SK-N-SH (cell line): ENCODE data around the gene DRC3. TPM values are rescaled to one million over a fixed set of nuclear protein-coding genes. Genes with fewer than 3 reads are reported as not detected.

Experiments used
- CTCF ChIA-PET: fragments of 300-600, 350-600 bp; formaldehyde crosslinking; extraction: SDS; loops from one replicate; lab custom pipeline; 2021; lab: Yijun Ruan, JAX
- POLR2A ChIA-PET: fragments of 350-600 bp; sonication (Branson Sonifier 250); formaldehyde crosslinking; extraction: SDS; loops from one replicate; lab custom pipeline; 2020; ENCODE audit warnings: antibody characterized with exemption, inconsistent platforms; lab: Yijun Ruan, JAX
- DNase-seq: peaks from one replicate; pipeline ENCODE4 v3.0.0; 2012
- H2AFZ ChIP-seq: fragments of 200-600 bp; sonication (generic); 2 replicates; pipeline ENCODE4 v1.8.1; 2016; ENCODE audit warnings: antibody characterized with exemption, mild to moderate bottlenecking, low read depth
- H3F3A ChIP-seq: fragments of 200-600 bp; sonication (generic); replicated peaks from 2 replicates; pipeline ENCODE3; 2016; ENCODE audit warnings: antibody characterized with exemption, mild to moderate bottlenecking; ENCODE audit not compliant: insufficient read depth
- H3K27ac ChIP-seq, 2 experiments: fragments of 200-500 bp in 1 of 2; fragments of 200-600 bp in 1 of 2; sonication (Bioruptor generic) in 1 of 2; sonication (generic), shearing (Covaris generic) in 1 of 2; 2 replicates each; pipeline versions ENCODE4 v1.5.1 to v1.6.1; 2014 to 2016; ENCODE audit warnings: low read depth in 2 of 2, inconsistent platforms in 1 of 2, low read length in 1 of 2, mild to moderate bottlenecking in 1 of 2, mixed read lengths in 1 of 2
- H3K27me3 ChIP-seq: fragments of 200-600 bp; sonication (generic), shearing (Covaris generic); 2 replicates; pipeline ENCODE4 v1.6.1; 2016; ENCODE audit warnings: mixed run types; ENCODE audit not compliant: insufficient read depth
- H3K36me3 ChIP-seq, 2 experiments: fragments of 200-500 bp in 1 of 2; fragments of 200-600 bp in 1 of 2; sonication (Bioruptor generic) in 1 of 2; sonication (generic) in 1 of 2; replicated peaks in 1 of 2; 2 replicates each; pipeline versions ENCODE3 to v1.5.1; 2014 to 2016; ENCODE audit warnings: low read length in 1 of 2, mild to moderate bottlenecking in 1 of 2; ENCODE audit not compliant: insufficient read depth in 2 of 2, control insufficient read depth in 1 of 2
- H3K4me1 ChIP-seq, 2 experiments: fragments of 200-500 bp in 1 of 2; fragments of 200-600 bp in 1 of 2; sonication (Bioruptor generic) in 1 of 2; sonication (generic), shearing (Covaris generic) in 1 of 2; 2 replicates each; pipeline versions ENCODE4 v1.5.1 to v1.6.1; 2014 to 2016; ENCODE audit warnings: low read depth in 1 of 2, low read length in 1 of 2, mixed run types in 1 of 2; ENCODE audit not compliant: insufficient read depth in 2 of 2, control insufficient read depth in 1 of 2
- H3K4me2 ChIP-seq: fragments of 200-600 bp; sonication (generic), shearing (Covaris generic); 2 replicates; pipeline ENCODE4 v1.6.1; 2017; ENCODE audit warnings: mixed run types
- H3K4me3 ChIP-seq, 2 experiments: fragments of 200-500 bp in 1 of 2; fragments of 200-600 bp in 1 of 2; sonication (Bioruptor generic) in 1 of 2; sonication (generic), shearing (Covaris generic) in 1 of 2; 2 replicates each; pipeline versions ENCODE4 v1.5.1 to v1.8.1; 2014 to 2016; ENCODE audit warnings: low read depth in 2 of 2, inconsistent platforms in 1 of 2, low read length in 1 of 2, mild to moderate bottlenecking in 1 of 2, mixed read lengths in 1 of 2, moderate library complexity in 1 of 2
- H3K79me2 ChIP-seq: fragments of 200-600 bp; sonication (generic); 2 replicates; pipeline ENCODE4 v1.8.1; 2017; ENCODE audit warnings: mild to moderate bottlenecking; ENCODE audit not compliant: insufficient read depth
- H3K9ac ChIP-seq: fragments of 200-600 bp; sonication (generic); 2 replicates; pipeline ENCODE4 v1.6.1; 2017; ENCODE audit warnings: mixed run types
- H3K9me2 ChIP-seq: fragments of 200-600 bp; sonication (generic); 2 replicates; pipeline ENCODE4 v1.6.1; 2017; ENCODE audit warnings: mixed run types
- H3K9me3 ChIP-seq: fragments of 200-600 bp; sonication (generic); 2 replicates; pipeline ENCODE4 v1.6.1; 2017; ENCODE audit warnings: mixed run types, mild to moderate bottlenecking, moderate library complexity
- H4K20me1 ChIP-seq: fragments of 200-600 bp; sonication (generic); 2 replicates; pipeline ENCODE4 v1.6.1; 2017; ENCODE audit warnings: mild to moderate bottlenecking, mixed run types; ENCODE audit not compliant: insufficient read depth
- FOSL2 ChIP-seq: IDR thresholded peaks from 2 replicates; pipeline ENCODE4 v1.4.0; 2012; ENCODE audit warnings: low read depth, mild to moderate bottlenecking, moderate library complexity, borderline replicate concordance
- FOXJ3 ChIP-seq: sonication (generic); formaldehyde crosslinking; IDR thresholded peaks from 2 replicates; pipeline ENCODE4 v1.5.1; 2020; ENCODE audit warnings: mild to moderate bottlenecking, missing genetic modification reagents
- GABPA ChIP-seq: IDR thresholded peaks from 2 replicates; pipeline ENCODE4 v1.4.0; 2012; ENCODE audit warnings: low read depth, mild to moderate bottlenecking
- IRF3 ChIP-seq: fragments of 150-350 bp; IDR thresholded peaks from 2 replicates; pipeline ENCODE4 v1.6.1; 2016; ENCODE audit warnings: mild to moderate bottlenecking, low read depth, low read length
- MXI1 ChIP-seq: IDR thresholded peaks from 2 replicates; pipeline ENCODE4 v1.6.1; 2012; ENCODE audit warnings: mild to moderate bottlenecking, low read depth, low read length, improper control_type of control experiment
- NFIC ChIP-seq: IDR thresholded peaks from 2 replicates; pipeline ENCODE4 v1.4.0; 2012; ENCODE audit warnings: borderline replicate concordance
- NRF1 ChIP-seq: IDR thresholded peaks from 2 replicates; pipeline ENCODE4 v1.6.1; 2012; ENCODE audit warnings: low read depth, mild to moderate bottlenecking, low read length
- PBX3 ChIP-seq: IDR thresholded peaks from 2 replicates; pipeline ENCODE4; 2012
- RAD21 ChIP-seq: IDR thresholded peaks from 2 replicates; pipeline ENCODE4 v1.6.1; 2012; ENCODE audit warnings: mild to moderate bottlenecking, low read length
- REST ChIP-seq: IDR thresholded peaks from 2 replicates; pipeline ENCODE4 v1.6.1; 2012; ENCODE audit warnings: mild to moderate bottlenecking, low read depth, low read length, moderate library complexity
- RFX5 ChIP-seq: IDR thresholded peaks from 2 replicates; pipeline ENCODE4 v1.6.1; 2012; ENCODE audit warnings: mild to moderate bottlenecking, improper control_type of control experiment, low read length
- TAF1 ChIP-seq: IDR thresholded peaks from 2 replicates; pipeline ENCODE4 v1.6.1; 2012; ENCODE audit warnings: low read depth, mild to moderate bottlenecking, low read length, moderate library complexity, borderline replicate concordance
- TEAD4 ChIP-seq: IDR thresholded peaks from 2 replicates; pipeline ENCODE4 v1.4.0; 2012; ENCODE audit warnings: mild to moderate bottlenecking, borderline replicate concordance; ENCODE audit not compliant: insufficient read depth
- USF1 ChIP-seq: IDR thresholded peaks from 2 replicates; pipeline ENCODE4 v1.4.0; 2012; ENCODE audit warnings: low read depth, borderline replicate concordance
- whole genome bisulfite sequencing: methylation state at CpG from one replicate; pipeline ENCODE4 v1.1.6; 2017; ENCODE audit warnings: low lambda C conversion rate; 5-methylcytosine and 5-hydroxymethylcytosine counted together
- polyA plus RNA-seq, 3 experiments: library from polyadenylated mRNA; depleted of rRNA; stranded (reverse); fragments of >200 nt; gene quantifications; 2 replicates each; pipeline ENCODE4 v1.2.3, GENCODE V29; 2012

The DRC3 gene
- polyA plus RNA-seq, 1 of the 3 experiments (the other 2 are of a cell fraction): 3.6 TPM

- H3K27me3 ChIP-seq: no peaks in the 10 kb centered on the region
- no peak overlapping the region for H3K4me3 ChIP-seq
- CTCF ChIA-PET: interaction anchor here (1.0 to 2.1 kb wide), 3 partner anchors 9 to 29 kb away, joined by 4 to 10 read pairs (median 5); no protein-coding TSS in a partner anchor
- H3K9me3 ChIP-seq: no peaks in the 10 kb centered on the region
- no peak for DNase-seq
- H3K27ac ChIP-seq: peak overlapping the region in 1 of 2 experiments; percentile 89; a peak in 2 of 4 replicates
- H4K20me1 ChIP-seq: no peaks in the 10 kb centered on the region
- no peak for TF ChIP-seq NFIC
- no peak for TF ChIP-seq MXI1
- no peak for TF ChIP-seq IRF3
- no peak for TF ChIP-seq TEAD4
- TF ChIP-seq FOXJ3: no peak
- no peak for TF ChIP-seq PBX3
- no peak for TF ChIP-seq NRF1
- TF ChIP-seq TAF1: no peak
- no peak for TF ChIP-seq GABPA
- no peak for TF ChIP-seq FOSL2
- no peak for TF ChIP-seq REST
- no peak for TF ChIP-seq RAD21
- TF ChIP-seq USF1: no peak
- TF ChIP-seq RFX5: no peak
- peak overlapping the region; percentile 6; the same call in 1 of the 2 replicates for H3K9ac ChIP-seq
- peaks cover 44 to 70% of the 10 kb centered on the region in 2 experiments for H3K4me1 ChIP-seq
- H3K79me2 ChIP-seq: peaks cover 87% of the 10 kb centered on the region
- H3F3A ChIP-seq: peaks cover 46% of the 10 kb centered on the region
- H3K9me2 ChIP-seq: no peaks in the 10 kb centered on the region
- 0 out of 2 replicates have a peak overlapping the region, but pooled peaks have one; percentile 21 for H3K4me2 ChIP-seq
- 78% methylated on average over 5 of the region's 5 CpGs for WGBS
- H3K36me3 ChIP-seq: no peaks in the 10 kb centered on the region
- no peak overlapping the region for H2AFZ ChIP-seq
- POLR2A ChIA-PET: no interaction called here
Observed at GRCh38 chr17:17947309-17947708, 25.4 kb upstream of the DRC3 start.
